Measurements from ENCODE around the gene PROSER2.
"Not testable (repeated sequence)": the region's sequence is repeated elsewhere in the genome, so short reads cannot be mapped to it uniquely, and the experiment has no call there.

DNA sequence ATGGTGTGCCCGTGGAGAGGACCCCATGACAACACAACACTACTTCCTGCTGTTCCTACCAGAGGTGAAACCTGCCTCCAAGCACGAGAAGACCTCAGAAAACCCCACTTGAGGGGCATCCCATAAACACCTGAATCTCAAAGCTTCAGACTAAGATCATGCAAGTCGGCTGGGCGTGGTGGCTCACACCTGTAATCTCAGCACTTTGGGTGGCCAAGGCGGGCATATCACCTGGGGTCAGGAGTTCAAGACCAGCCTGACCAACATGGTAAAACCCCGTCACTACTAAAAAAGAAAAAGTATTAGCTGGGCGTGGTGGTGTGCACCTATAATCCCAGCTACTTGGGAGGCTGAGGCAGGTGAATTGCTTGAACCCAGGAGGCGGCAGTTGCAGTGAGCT is 66.1 kb downstream of the PROSER2 start:
- TF ChIP-seq, protein P1, sequence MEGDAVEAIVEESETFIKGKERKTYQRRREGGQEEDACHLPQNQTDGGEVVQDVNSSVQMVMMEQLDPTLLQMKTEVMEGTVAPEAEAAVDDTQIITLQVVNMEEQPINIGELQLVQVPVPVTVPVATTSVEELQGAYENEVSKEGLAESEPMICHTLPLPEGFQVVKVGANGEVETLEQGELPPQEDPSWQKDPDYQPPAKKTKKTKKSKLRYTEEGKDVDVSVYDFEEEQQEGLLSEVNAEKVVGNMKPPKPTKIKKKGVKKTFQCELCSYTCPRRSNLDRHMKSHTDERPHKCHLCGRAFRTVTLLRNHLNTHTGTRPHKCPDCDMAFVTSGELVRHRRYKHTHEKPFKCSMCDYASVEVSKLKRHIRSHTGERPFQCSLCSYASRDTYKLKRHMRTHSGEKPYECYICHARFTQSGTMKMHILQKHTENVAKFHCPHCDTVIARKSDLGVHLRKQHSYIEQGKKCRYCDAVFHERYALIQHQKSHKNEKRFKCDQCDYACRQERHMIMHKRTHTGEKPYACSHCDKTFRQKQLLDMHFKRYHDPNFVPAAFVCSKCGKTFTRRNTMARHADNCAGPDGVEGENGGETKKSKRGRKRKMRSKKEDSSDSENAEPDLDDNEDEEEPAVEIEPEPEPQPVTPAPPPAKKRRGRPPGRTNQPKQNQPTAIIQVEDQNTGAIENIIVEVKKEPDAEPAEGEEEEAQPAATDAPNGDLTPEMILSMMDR (IDR thresholded peaks at IDR 0.05), result not testable (repeated sequence)
- not testable (repeated sequence) for TF ChIP-seq POLR2A, EP300 (IDR thresholded peaks at IDR 0.05)

Data from ovary (tissue), 3 donors.